Endothelial cell of umbilical vein (primary cell): ENCODE data around the gene ZNF362. TPM values are rescaled to one million over a fixed set of nuclear protein-coding genes. Genes with fewer than 3 reads are reported as not detected.

Source experiments
- BruUV-seq: library from RNA; stranded (reverse); fragments of 400-500 nt; replicated peaks from 2 replicates; lab custom pipeline; 2021; lab: Mats Ljungman, UMichigan
- CTCF ChIA-PET: fragments of 300-600, 350-600 bp; sonication (Branson Sonifier 250); formaldehyde crosslinking; loops from one replicate; lab custom pipeline; 2021; ENCODE audit warnings: antibody characterized with exemption, inconsistent platforms; lab: Charles Lee
- POLR2A ChIA-PET: fragments of 300-600, 350-600 bp; sonication (Branson Sonifier 250); formaldehyde crosslinking; loops from one replicate; lab custom pipeline; 2021; ENCODE audit warnings: antibody characterized with exemption, inconsistent platforms; lab: Charles Lee
- DNase-seq: peaks from one replicate; pipeline ENCODE4 v3.0.0-alpha.2; 2011; ENCODE audit warnings: low read depth, low spot score
- FAIRE-seq: peaks from 2 replicates; lab custom pipeline; 2011; peaks lifted over from hg19 to GRCh38; lab: Jason Lieb, UNC
- H2AFZ ChIP-seq: 2 replicates; pipeline ENCODE4 v1.6.0; 2012; ENCODE audit warnings: low read depth, low read length, control low read depth, inconsistent platforms
- H3K27ac ChIP-seq: 2 replicates; pipeline ENCODE4 v1.5.1; 2011; ENCODE audit warnings: low read depth, mild to moderate bottlenecking, control low read depth, low read length, moderate library complexity; ENCODE audit not compliant: insufficient read depth
- H3K27me3 ChIP-seq, 2 experiments: 2 replicates each; pipeline versions ENCODE4 v1.6.0 to v1.6.1; 2011; ENCODE audit warnings: low read length in 2 of 2, mixed read lengths in 1 of 2; ENCODE audit not compliant: control insufficient read depth in 2 of 2, insufficient read depth in 2 of 2
- H3K36me3 ChIP-seq, 2 experiments: 2 replicates in 1 of 2; 3 replicates in 1 of 2; pipeline ENCODE4 v1.5.1; 2011; ENCODE audit warnings: low read length in 2 of 2, mild to moderate bottlenecking in 1 of 2, moderate library complexity in 1 of 2; ENCODE audit not compliant: control insufficient read depth in 2 of 2, insufficient read depth in 2 of 2; ENCODE audit errors: extremely low read depth in 1 of 2
- H3K4me1 ChIP-seq: 3 replicates; pipeline ENCODE4 v1.5.1; 2011; ENCODE audit warnings: mild to moderate bottlenecking, low read length; ENCODE audit not compliant: control insufficient read depth, insufficient read depth; ENCODE audit errors: extremely low read depth
- H3K4me2 ChIP-seq: 2 replicates; pipeline ENCODE4 v1.6.1; 2011; ENCODE audit warnings: low read length, control low read depth, mixed read lengths; ENCODE audit not compliant: insufficient read depth
- H3K4me3 ChIP-seq, 3 experiments: fragments of 200-600 bp in 1 of 3; sonication (generic), shearing (Covaris generic) in 1 of 3; replicated peaks in 1 of 3; 2 replicates each; pipeline ENCODE4 v1.5.1; 2011 to 2016; ENCODE audit warnings: control low read depth in 3 of 3, low read length in 3 of 3, mild to moderate bottlenecking in 2 of 3, inconsistent platforms in 1 of 3, low read depth in 1 of 3, moderate library complexity in 1 of 3; ENCODE audit not compliant: insufficient read depth in 1 of 3
- H3K79me2 ChIP-seq: 2 replicates; pipeline ENCODE4 v1.6.0; 2012; ENCODE audit warnings: low read length, inconsistent platforms; ENCODE audit not compliant: control insufficient read depth, insufficient read depth
- H3K9ac ChIP-seq: replicated peaks from 2 replicates; pipeline ENCODE3; 2011; ENCODE audit warnings: low read length, control low read depth; ENCODE audit not compliant: insufficient read depth; ENCODE audit errors: extremely low read depth
- H3K9me1 ChIP-seq: replicated peaks from 3 replicates; pipeline ENCODE4 v1.6.0; 2011; ENCODE audit warnings: mild to moderate bottlenecking, low read length; ENCODE audit not compliant: control insufficient read depth, insufficient read depth; ENCODE audit errors: extremely low read depth
- H3K9me3 ChIP-seq: replicated peaks from 2 replicates; pipeline ENCODE4 v1.5.1; 2012; ENCODE audit warnings: low read length, inconsistent platforms; ENCODE audit not compliant: control insufficient read depth, insufficient read depth
- H4K20me1 ChIP-seq: replicated peaks from 2 replicates; pipeline ENCODE3; 2011; ENCODE audit warnings: mild to moderate bottlenecking, low read length; ENCODE audit not compliant: control insufficient read depth, insufficient read depth; ENCODE audit errors: extremely low read depth
- CTCF ChIP-seq, 2 donors: IDR thresholded peaks; 1 replicate in 1 of 2; 2 replicates in 1 of 2; pipeline ENCODE4 v1.5.1; 2011; ENCODE audit warnings: low read length in 2 of 2, mild to moderate bottlenecking in 2 of 2, moderate library complexity in 2 of 2, control low read depth in 1 of 2, inconsistent platforms in 1 of 2, low read depth in 1 of 2; ENCODE audit not compliant: insufficient read depth in 1 of 2; ENCODE audit errors: extremely low read depth in 1 of 2
- EZH2 ChIP-seq: IDR thresholded peaks from 2 replicates; pipeline ENCODE4 v1.6.1; 2012; ENCODE audit warnings: borderline replicate concordance, low read depth, mild to moderate bottlenecking, moderate library complexity, low read length, inconsistent platforms; ENCODE audit not compliant: severe bottlenecking
- FOS ChIP-seq: IDR thresholded peaks from 2 replicates; pipeline ENCODE4 v1.6.1; 2011; ENCODE audit warnings: mild to moderate bottlenecking, low read length, moderate library complexity, borderline replicate concordance; ENCODE audit not compliant: insufficient read depth
- GATA2 ChIP-seq: IDR thresholded peaks from 2 replicates; pipeline ENCODE4 v1.7.0; 2011; ENCODE audit warnings: low read depth, mild to moderate bottlenecking, moderate library complexity, mixed read lengths, low read length; ENCODE audit not compliant: insufficient read length, insufficient read depth
- MAX ChIP-seq: IDR thresholded peaks from 2 replicates; pipeline ENCODE4 v1.6.1; 2011; ENCODE audit not compliant: insufficient read depth, insufficient read length
- MYC ChIP-seq: IDR thresholded peaks from one replicate; pipeline ENCODE4 v1.6.1; 2011; ENCODE audit warnings: mild to moderate bottlenecking, low read depth, low read length
- POLR2A ChIP-seq: IDR thresholded peaks from 2 replicates; pipeline ENCODE4 v1.6.1; 2012; ENCODE audit warnings: low read depth, mild to moderate bottlenecking, control low read depth, low read length
- POLR2AphosphoS5 ChIP-seq: IDR thresholded peaks from 2 replicates; pipeline ENCODE4 v1.6.1; 2012; ENCODE audit warnings: low read depth, mild to moderate bottlenecking, control low read depth, low read length, moderate library complexity; ENCODE audit not compliant: insufficient read depth
- dilution Hi-C: fragments of 300-500 bp; cut with MboI; formaldehyde crosslinking; loops from one replicate; pipeline ENCODE4 v1.15.0; 2019; ENCODE audit warnings: low sequenced_read_pairs; ENCODE audit not compliant: extremely low pct_ligation_motif_present
- intact Hi-C: fragments of 100-400 bp; cut with micrococcal nuclease; formaldehyde crosslinking; loops from one replicate; pipeline ENCODE4 v1.10.0; 2022
- polyA plus RNA-seq, 4 experiments: library from polyadenylated mRNA; depleted of rRNA in 3 of 4; stranded (reverse) in 3 of 4; unstranded in 1 of 4; fragments of >200 nt; gene quantifications; 2 replicates each; pipeline versions ENCODE4 v1.2.1 to v1.2.3, GENCODE V29; 2011 to 2012; ENCODE audit warnings: missing spikeins in 1 of 4
- total RNA-seq: library from RNA; stranded (reverse); gene quantifications from 2 replicates; pipeline ENCODE4 v1.2.3, GENCODE V29; 2021

Gene ZNF362
- total and polyA plus RNA-seq, 2 donors (not counting 3 experiments of a cell fraction or from before 2014, with no cell fraction given), result 28.4 to 35.3 TPM

GRCh38 chr1:33257772-33258712, 1.8 kb downstream of the ZNF362 start:
- peaks cover 0 to 5% of the 10 kb centered on the region in 2 experiments for H3K36me3 ChIP-seq
- peak overlapping the region; percentile 95 for H3K9ac ChIP-seq
- POLR2A ChIA-PET, result interaction anchor here (0.6 kb wide), 1 partner anchor 188 kb away, joined by 3 read pairs; no protein-coding TSS in a partner anchor
- TF ChIP-seq FOS (no peak), POLR2A (no peak), GATA2 (no peak), MAX (no peak), MYC (no peak), POLR2AphosphoS5 (no peak), CTCF (IDR thresholded peaks at IDR 0.05; ENCODE audit: extremely low read depth in 1 of 2, insufficient read depth in 1 of 2, low read depth in 1 of 2, low read length in 2 of 2) (no peak), EZH2 (no peak)
- no peaks in the 10 kb centered on the region for H3K9me1 ChIP-seq
- H3K4me1 ChIP-seq, result peaks cover 12% of the 10 kb centered on the region
- no peaks in the 10 kb centered on the region for H4K20me1 ChIP-seq
- no peaks in the 10 kb centered on the region for H3K9me3 ChIP-seq
- peak overlapping the region; percentile 15 for H2AFZ ChIP-seq
- no peak for FAIRE-seq
- no peak for DNase-seq
- BruUV-seq, result no TSS peak
- H3K4me3 ChIP-seq, result peak overlapping the region; percentile 79 to 88 (median 81)
- peaks cover 15% of the 10 kb centered on the region for H3K79me2 ChIP-seq
- H3K27me3 ChIP-seq, result no peaks in the 10 kb centered on the region
- intact Hi-C loops (loop anchor here (2.0 to 5.0 kb wide), 4 partner anchors 39 to 131 kb away; no protein-coding TSS in a partner anchor), dilution Hi-C loops (no loop called here)
- peak overlapping the region; percentile 76 for H3K27ac ChIP-seq
- CTCF ChIA-PET, result interaction anchor here (0.8 to 1.2 kb wide), 3 partner anchors 37 to 41 kb away, joined by 3 to 4 read pairs (median 4); no protein-coding TSS in a partner anchor
- peak overlapping the region; percentile 84 for H3K4me2 ChIP-seq
